ENCODE results near the gene PLXNC1.

DNA sequence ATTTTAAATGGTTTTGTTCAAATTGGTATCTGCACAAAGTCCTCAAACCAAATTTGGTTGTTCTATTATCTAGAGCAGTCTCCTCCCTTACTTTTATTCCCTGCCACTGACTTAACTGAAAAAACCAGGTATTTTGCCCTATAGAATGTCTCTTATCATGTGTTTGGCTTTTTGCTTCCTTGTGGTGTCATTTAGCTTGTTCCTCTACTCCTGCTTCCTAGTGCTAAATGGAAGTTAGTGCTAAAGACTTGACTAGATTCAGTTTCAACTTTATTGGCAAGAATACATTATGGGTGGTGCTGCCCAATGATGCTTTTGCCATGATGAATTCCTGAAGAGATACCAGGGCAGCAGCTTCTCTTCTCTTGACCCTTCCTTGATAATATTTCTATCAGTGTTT, 29.7 kb downstream of the PLXNC1 start:
- TF ChIP-seq, protein P1, sequence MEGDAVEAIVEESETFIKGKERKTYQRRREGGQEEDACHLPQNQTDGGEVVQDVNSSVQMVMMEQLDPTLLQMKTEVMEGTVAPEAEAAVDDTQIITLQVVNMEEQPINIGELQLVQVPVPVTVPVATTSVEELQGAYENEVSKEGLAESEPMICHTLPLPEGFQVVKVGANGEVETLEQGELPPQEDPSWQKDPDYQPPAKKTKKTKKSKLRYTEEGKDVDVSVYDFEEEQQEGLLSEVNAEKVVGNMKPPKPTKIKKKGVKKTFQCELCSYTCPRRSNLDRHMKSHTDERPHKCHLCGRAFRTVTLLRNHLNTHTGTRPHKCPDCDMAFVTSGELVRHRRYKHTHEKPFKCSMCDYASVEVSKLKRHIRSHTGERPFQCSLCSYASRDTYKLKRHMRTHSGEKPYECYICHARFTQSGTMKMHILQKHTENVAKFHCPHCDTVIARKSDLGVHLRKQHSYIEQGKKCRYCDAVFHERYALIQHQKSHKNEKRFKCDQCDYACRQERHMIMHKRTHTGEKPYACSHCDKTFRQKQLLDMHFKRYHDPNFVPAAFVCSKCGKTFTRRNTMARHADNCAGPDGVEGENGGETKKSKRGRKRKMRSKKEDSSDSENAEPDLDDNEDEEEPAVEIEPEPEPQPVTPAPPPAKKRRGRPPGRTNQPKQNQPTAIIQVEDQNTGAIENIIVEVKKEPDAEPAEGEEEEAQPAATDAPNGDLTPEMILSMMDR (IDR thresholded peaks at IDR 0.05) = no peak
- no peak for TF ChIP-seq POLR2AphosphoS5 (IDR thresholded peaks at IDR 0.05)
- no peak for TF ChIP-seq POLR2A (IDR thresholded peaks at IDR 0.05)
- no peak for TF ChIP-seq EP300 (IDR thresholded peaks at IDR 0.05)
